DOHH2 (cell line): ENCODE measurements around the gene PTF1A.

Experiments
- CTCF ChIP-seq: fragments of 200-600 bp; sonication (generic); IDR thresholded peaks from one replicate; pipeline ENCODE4 v1.5.1; 2014; ENCODE audit warnings: antibody characterized with exemption, mild to moderate bottlenecking, low read depth, low read length; ENCODE audit not compliant: poor library complexity, severe bottlenecking
- EZH2phosphoT487 ChIP-seq: fragments of 200-600 bp; sonication (generic); IDR thresholded peaks from 2 replicates; pipeline ENCODE4 v1.6.1; 2017; ENCODE audit warnings: borderline replicate concordance, mild to moderate bottlenecking, antibody characterized with exemption, low read length, moderate library complexity, mixed read lengths

GRCh38 chr10:23187155-23187554 is 5.0 kb upstream of the PTF1A start:
- TF ChIP-seq CTCF, result no peak
- TF ChIP-seq EZH2phosphoT487, result no peak
